ENCODE measurements around the gene DOCK9.

Gene DOCK9

GRCh38 chr13:98842858-98843481, 134.9 kb downstream of the DOCK9 start:
- peak; percentile 77 for DNase-seq

GRCh38 chr13:98842070-98842469, 135.8 kb downstream of the DOCK9 start:
- DNase-seq, result peak; percentile 60

- DNase-seq, result peak; percentile 35
Observed at GRCh38 chr13:98839856-98840769, 137.8 kb downstream of the DOCK9 start.

GRCh38 chr13:98838776-98839175, 139.1 kb downstream of the DOCK9 start:
- DNase-seq, result no peak

GRCh38 chr13:98837896-98838295, 140.0 kb downstream of the DOCK9 start:
- DNase-seq, result no peak

GRCh38 chr13:98835156-98835555, 142.7 kb downstream of the DOCK9 start:
- DNase-seq, result peak; percentile 36

- no peak for DNase-seq
Observed at GRCh38 chr13:98834254-98834960, 143.5 kb downstream of the DOCK9 start.

- no peak for DNase-seq
Observed at GRCh38 chr13:98831236-98831635, 146.6 kb downstream of the DOCK9 start.

- DNase-seq, result no peak
Observed at GRCh38 chr13:98829541-98829940, 148.3 kb downstream of the DOCK9 start.

- DNase-seq, result no peak
Observed at GRCh38 chr13:98828614-98829013, 149.2 kb downstream of the DOCK9 start.

GRCh38 chr13:98827449-98827848, 150.4 kb downstream of the DOCK9 start:
- no peak for DNase-seq

- no peak for DNase-seq
Observed at GRCh38 chr13:98826146-98826545, 151.7 kb downstream of the DOCK9 start.

- no peak for DNase-seq
Observed at GRCh38 chr13:98825659-98826058, 152.2 kb downstream of the DOCK9 start.

GRCh38 chr13:98824376-98825160, 153.3 kb downstream of the DOCK9 start:
- DNase-seq, result no peak

GRCh38 chr13:98823442-98823841, 154.4 kb downstream of the DOCK9 start:
- no peak for DNase-seq

GRCh38 chr13:98822225-98822606, 155.6 kb downstream of the DOCK9 start:
- DNase-seq, result no peak

- no peak for DNase-seq
Observed at GRCh38 chr13:98821372-98822224, 156.3 kb downstream of the DOCK9 start.

GRCh38 chr13:98820744-98821371, 157.0 kb downstream of the DOCK9 start:
- no peak for DNase-seq

- no peak for DNase-seq
Observed at GRCh38 chr13:98820300-98820699, 157.6 kb downstream of the DOCK9 start.

GRCh38 chr13:98819382-98820010, 158.4 kb downstream of the DOCK9 start:
- no peak for DNase-seq

GRCh38 chr13:98816406-98816805, 161.5 kb downstream of the DOCK9 start:
- DNase-seq, result no peak
